ENCODE results near the gene LYPD1.

The LYPD1 gene

GRCh38 chr2:132668189-132668823, 1.7 kb downstream of the LYPD1 start:
- DNase-seq: no peak

- no peak for DNase-seq
Observed at GRCh38 chr2:132667706-132668105, 2.3 kb downstream of the LYPD1 start.

GRCh38 chr2:132665401-132666140, 4.4 kb downstream of the LYPD1 start:
- DNase-seq: no peak

- no peak for DNase-seq
Observed at GRCh38 chr2:132664096-132664495, 5.9 kb downstream of the LYPD1 start.

- DNase-seq: no peak
Observed at GRCh38 chr2:132662732-132663131, 7.3 kb downstream of the LYPD1 start.

GRCh38 chr2:132659331-132659730, 10.7 kb downstream of the LYPD1 start:
- DNase-seq: no peak

GRCh38 chr2:132656266-132656975, 13.6 kb downstream of the LYPD1 start:
- no peak for DNase-seq

GRCh38 chr2:132654968-132655367, 15.0 kb downstream of the LYPD1 start:
- no peak for DNase-seq

GRCh38 chr2:132654335-132654734, 15.7 kb downstream of the LYPD1 start:
- no peak for DNase-seq

- no peak for DNase-seq
Observed at GRCh38 chr2:132652474-132652873, 17.5 kb downstream of the LYPD1 start.

- DNase-seq: no peak
Observed at GRCh38 chr2:132651115-132652045, 18.6 kb downstream of the LYPD1 start.

GRCh38 chr2:132646540-132647108, 23.4 kb downstream of the LYPD1 start:
- DNase-seq: no peak

GRCh38 chr2:132645722-132646539, 24.1 kb downstream of the LYPD1 start:
- DNase-seq: no peak

GRCh38 chr2:132645176-132645575, 24.8 kb downstream of the LYPD1 start:
- DNase-seq: no peak

GRCh38 chr2:132642415-132642814, 27.6 kb downstream of the LYPD1 start:
- DNase-seq: no peak

- no peak for DNase-seq
Observed at GRCh38 chr2:132641819-132642218, 28.2 kb downstream of the LYPD1 start.

GRCh38 chr2:132640116-132640515, 29.9 kb downstream of the LYPD1 start:
- DNase-seq: no peak

GRCh38 chr2:132638313-132639040, 31.5 kb downstream of the LYPD1 start:
- DNase-seq: no peak

GRCh38 chr2:132636346-132636745, 33.7 kb downstream of the LYPD1 start:
- DNase-seq: no peak

- no peak for DNase-seq
Observed at GRCh38 chr2:132633635-132634034, 36.4 kb downstream of the LYPD1 start.
